Heart left ventricle (tissue), 13 donors: ENCODE results near the gene ABCC4.

Source experiments
- CTCF ChIP-seq, 12 donors: fragments of 200-600 bp; sonication (generic) in 4 of 12; IDR thresholded peaks; one replicate each; pipeline versions ENCODE4 v1.5.0 to v1.8.0; 2018 to 2022; ENCODE audit warnings: antibody characterized with exemption in 12 of 12, mild to moderate bottlenecking in 5 of 12
- POLR2A ChIP-seq, 2 donors: fragments of 450-650 bp; IDR thresholded peaks; one replicate each; pipeline ENCODE4 v1.6.1; 2017; ENCODE audit warnings: antibody characterized with exemption in 2 of 2, mild to moderate bottlenecking in 2 of 2, moderate library complexity in 2 of 2
- donor health status: ischemic (EF 13 %, LVEDD 7.1; RV severe dilation, severe dysfunction).
- donor health status: DM: no; HTN: yes; CAD: no.
- donor health status: DM: no; HTN: no; CAD: no.
- donor health status: ischemic (EF 25% LVEDD 6.9; RV normal size, moderate dysfunction).
- donor health status: ischemic (EF 25% LVEDD 5.7; RV mildly dilated, moderate dysfunction).
- donor health status: ischemic (EF 35%, LVEDD 5.7; RV mildly dilated, moderate dysfunction).
- donor health status: nonischemic (EF 11% LVEDD 7.7; RV severe dilation, severe dysfunction).
- donor health status: DM: yes; HTN: yes; CAD: no.
- donor health status: PGD.
- donor health status: ischemic (EF 29% LVEDD 5.4; RV normal size, mild dysfunction).
- donor health status: nonischemic (EF 23%, LVEDD 6.1; RV moderate dilation, normal function).

DNA sequence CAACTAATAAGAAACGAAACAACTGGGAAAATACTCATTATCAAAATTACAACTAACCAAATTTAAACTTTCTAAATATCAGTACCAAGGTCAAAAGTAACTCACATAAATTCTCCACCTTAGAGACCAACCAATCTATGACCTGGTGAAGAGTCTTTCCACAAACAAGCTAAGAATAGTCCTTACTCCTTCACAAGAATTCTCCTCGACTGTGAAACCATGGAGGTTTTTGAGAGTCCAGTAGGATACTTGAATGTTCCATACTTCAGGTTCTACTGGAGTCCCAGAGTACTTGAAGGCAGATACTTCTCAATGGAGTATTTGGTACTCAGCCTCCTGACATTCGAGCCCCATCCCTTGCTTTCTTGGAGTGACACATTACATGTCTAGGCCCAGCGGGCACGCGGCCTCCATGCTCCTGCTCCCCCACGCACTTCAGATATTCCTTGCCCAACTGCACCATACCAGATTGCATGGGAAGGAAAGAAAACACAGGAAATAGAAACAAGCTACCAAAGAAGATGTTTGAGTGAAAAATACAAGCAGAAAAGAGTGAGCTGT lies 63.9 kb downstream of the ABCC4 start:
- TF ChIP-seq CTCF (IDR thresholded peaks at IDR 0.05): no peak
- no peak for TF ChIP-seq POLR2A (IDR thresholded peaks at IDR 0.05)
